Tibial nerve (tissue), 3 donors: ENCODE data around the gene LRPAP1.

ENCODE experiments used
- CTCF ChIP-seq, 5 experiments: fragments of 200-600 bp in 3 of 5; fragments of 450-650 bp in 2 of 5; sonication (generic) in 3 of 5; IDR thresholded peaks; one replicate each; pipeline ENCODE4 v1.5.1; 2016 to 2019; ENCODE audit warnings: antibody characterized with exemption in 5 of 5, mild to moderate bottlenecking in 3 of 5, moderate library complexity in 2 of 5
- POLR2A ChIP-seq, 2 donors: fragments of 450-650 bp; IDR thresholded peaks; one replicate each; pipeline ENCODE4 v1.6.1; 2017; ENCODE audit warnings: antibody characterized with exemption in 2 of 2, mild to moderate bottlenecking in 2 of 2, moderate library complexity in 2 of 2

GRCh38 chr4:3563403-3563802 lies 31.2 kb upstream of the LRPAP1 start:
- TF ChIP-seq CTCF (IDR thresholded peaks at IDR 0.05) (no peak), POLR2A (IDR thresholded peaks at IDR 0.05) (no peak)
